Lung microvascular endothelial cell (primary cell): Measurements from ENCODE around the gene TSPAN3. TPM values are rescaled to one million over a fixed set of nuclear protein-coding genes. Genes with fewer than 3 reads are reported as not detected.

Experiments used
- DNase-seq, 2 donors: peaks; one replicate each; pipeline versions ENCODE4 v3.0.0 to v3.0.0-alpha.2; 2010; ENCODE audit warnings: low read depth in 2 of 2
- total RNA-seq: library from RNA; depleted of rRNA; stranded (reverse); fragments of >200 nt; gene quantifications from 2 replicates; pipeline ENCODE4 v1.2.1, GENCODE V29; 2014

TSPAN3 gene
- total RNA-seq: 164 and 170 TPM in 2 replicates

- peak; percentile 94 to 95 for DNase-seq
These were observed at the start of gene TSPAN3 for GRCh38 chr15:77070495-77071304. Gene TSPAN3 (minus strand): TSS chr15:77071109. CDS start chr15:77070954, 155 bp downstream.

GRCh38 chr15:77120576-77120975 is 49.7 kb upstream of the TSPAN3 start:
- DNase-seq: no peak

GRCh38 chr15:77119446-77119845 is 48.5 kb upstream of the TSPAN3 start:
- no peak for DNase-seq

- DNase-seq: peak; percentile 78 to 83
These were observed 48.0 kb upstream of the TSPAN3 start for GRCh38 chr15:77118882-77119321.

- no peak for DNase-seq
These were observed 44.3 kb upstream of the TSPAN3 start for GRCh38 chr15:77115179-77115578.

- no peak for DNase-seq
These were observed 42.1 kb upstream of the TSPAN3 start for GRCh38 chr15:77112838-77113504.

GRCh38 chr15:77111789-77112188 is 40.9 kb upstream of the TSPAN3 start:
- no peak for DNase-seq

- DNase-seq: peak; percentile 50 to 72
These were observed 36.8 kb upstream of the TSPAN3 start for GRCh38 chr15:77107531-77108355.

- peak; percentile 25 to 45 for DNase-seq
These were observed 36.2 kb upstream of the TSPAN3 start for GRCh38 chr15:77107068-77107467.

- DNase-seq: peak; percentile 45 to 81
These were observed 33.2 kb upstream of the TSPAN3 start for GRCh38 chr15:77104155-77104554.

GRCh38 chr15:77099741-77100463 is 29.0 kb upstream of the TSPAN3 start:
- DNase-seq: no peak

GRCh38 chr15:77098572-77098971 is 27.7 kb upstream of the TSPAN3 start:
- DNase-seq: no peak

- no peak for DNase-seq
These were observed 27.0 kb upstream of the TSPAN3 start for GRCh38 chr15:77097921-77098320.

- no peak for DNase-seq
These were observed 26.4 kb upstream of the TSPAN3 start for GRCh38 chr15:77097248-77097721.

- DNase-seq: no peak
These were observed 25.6 kb upstream of the TSPAN3 start for GRCh38 chr15:77096541-77096940.

- DNase-seq: no peak
These were observed 25.2 kb upstream of the TSPAN3 start for GRCh38 chr15:77096138-77096537.

- DNase-seq: no peak
These were observed 23.6 kb upstream of the TSPAN3 start for GRCh38 chr15:77094397-77095030.

- DNase-seq: no peak
These were observed 22.5 kb upstream of the TSPAN3 start for GRCh38 chr15:77093436-77093835.

- no peak for DNase-seq
These were observed 20.2 kb upstream of the TSPAN3 start for GRCh38 chr15:77091097-77091496.

- DNase-seq: no peak
These were observed 16.3 kb upstream of the TSPAN3 start for GRCh38 chr15:77087213-77087612.

- DNase-seq: peak; percentile 17 to 27
These were observed 14.4 kb upstream of the TSPAN3 start for GRCh38 chr15:77085297-77085696.
